ENCODE data around the gene SFRP2.
A peak's percentile ranks its signal among the peaks of the same experiment; 100 is the strongest.

The SFRP2 gene

DNA sequence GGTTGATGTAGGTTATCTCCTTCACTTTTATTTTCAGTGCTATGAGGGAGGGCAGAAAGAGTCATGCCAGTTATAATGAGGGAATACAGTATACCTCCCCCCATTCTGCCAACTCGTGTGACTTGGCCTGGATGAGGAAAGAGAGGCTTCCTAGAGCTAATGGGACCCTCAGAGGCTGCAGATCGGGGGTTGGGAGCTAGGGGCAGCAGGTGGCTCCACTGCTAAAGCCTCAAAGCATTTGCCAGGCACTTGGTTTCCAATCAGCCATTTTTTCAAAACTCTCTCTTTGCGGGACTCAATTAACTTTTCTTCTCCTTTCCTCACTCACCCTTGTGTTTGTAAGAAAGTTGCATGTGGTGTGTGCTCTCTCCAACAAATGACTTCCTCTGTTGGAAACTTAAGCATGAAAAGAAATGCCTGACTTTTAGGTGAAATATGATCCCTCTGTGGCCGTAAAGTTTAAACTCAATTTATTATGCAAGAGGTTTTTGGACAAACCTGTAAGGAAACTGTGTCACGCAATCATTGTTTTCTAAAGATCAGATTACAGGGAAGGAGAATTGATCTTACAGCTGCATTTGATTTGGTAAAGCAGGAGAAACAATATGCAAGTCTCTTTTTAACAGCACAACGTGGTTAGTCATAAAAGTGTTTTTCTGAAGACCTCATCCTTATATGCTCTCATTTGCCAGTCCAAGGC, 7.0 kb downstream of the SFRP2 start (continued):
- no peak for TF ChIP-seq ZNF473 (tag by site-specific recombination; IDR thresholded peaks at IDR 0.05)
- no peak for TF ChIP-seq ZFP69B (tag by site-specific recombination; IDR thresholded peaks at IDR 0.05)
- no peak for TF ChIP-seq ZNF701 (tag by site-specific recombination; IDR thresholded peaks at IDR 0.05)
- TF ChIP-seq ZNF138 (tag by site-specific recombination; IDR thresholded peaks at IDR 0.05; ENCODE audit: borderline replicate concordance) = no peak
- TF ChIP-seq ZNF558 (tag by site-specific recombination; IDR thresholded peaks at IDR 0.05) = peak; percentile 81; the same call in 1 of the 2 replicates
- TF ChIP-seq HOXD13 (CRISPR knock-in tag; IDR thresholded peaks at IDR 0.05; ENCODE audit: borderline replicate concordance) = no peak
- TF ChIP-seq ZNF114 (tag by site-specific recombination; IDR thresholded peaks at IDR 0.05) = no peak
- no peak; the same call in 1 of the 2 replicates for TF ChIP-seq TRIM28 (IDR thresholded peaks at IDR 0.05; ENCODE audit: borderline replicate concordance, low read length)
- TF ChIP-seq, protein P1, sequence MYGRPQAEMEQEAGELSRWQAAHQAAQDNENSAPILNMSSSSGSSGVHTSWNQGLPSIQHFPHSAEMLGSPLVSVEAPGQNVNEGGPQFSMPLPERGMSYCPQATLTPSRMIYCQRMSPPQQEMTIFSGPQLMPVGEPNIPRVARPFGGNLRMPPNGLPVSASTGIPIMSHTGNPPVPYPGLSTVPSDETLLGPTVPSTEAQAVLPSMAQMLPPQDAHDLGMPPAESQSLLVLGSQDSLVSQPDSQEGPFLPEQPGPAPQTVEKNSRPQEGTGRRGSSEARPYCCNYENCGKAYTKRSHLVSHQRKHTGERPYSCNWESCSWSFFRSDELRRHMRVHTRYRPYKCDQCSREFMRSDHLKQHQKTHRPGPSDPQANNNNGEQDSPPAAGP (tag by site-specific recombination; IDR thresholded peaks at IDR 0.05) = no peak
- no peak for TF ChIP-seq ZNF169 (tag by site-specific recombination; IDR thresholded peaks at IDR 0.05)
- TF ChIP-seq ZNF571 (tag by site-specific recombination; IDR thresholded peaks at IDR 0.05) = no peak
- no peak for TF ChIP-seq ZNF514 (tag by site-specific recombination; IDR thresholded peaks at IDR 0.05)
- no peak for TF ChIP-seq ZSCAN16 (tag by site-specific recombination; IDR thresholded peaks at IDR 0.05)
- TF ChIP-seq, protein P2, sequence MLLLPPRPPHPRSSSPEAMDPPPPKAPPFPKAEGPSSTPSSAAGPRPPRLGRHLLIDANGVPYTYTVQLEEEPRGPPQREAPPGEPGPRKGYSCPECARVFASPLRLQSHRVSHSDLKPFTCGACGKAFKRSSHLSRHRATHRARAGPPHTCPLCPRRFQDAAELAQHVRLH (tag by site-specific recombination; IDR thresholded peaks at IDR 0.05) = peak; percentile 30; the same call in 1 of the 2 replicates
- 0 out of 2 replicates have a peak, but pooled peaks have one; percentile 69 for TF ChIP-seq ZNF184 (tag by site-specific recombination; IDR thresholded peaks at IDR 0.05)
- no peak for TF ChIP-seq GLI4 (tag by site-specific recombination; IDR thresholded peaks at IDR 0.05)
- no peak for TF ChIP-seq ZFHX2 (tag by site-specific recombination; conservative IDR thresholded peaks at IDR 0.05)
- no peak for TF ChIP-seq ZNF785 (tag by site-specific recombination; IDR thresholded peaks at IDR 0.05)
- no peak for TF ChIP-seq ZNF529 (tag by site-specific recombination; IDR thresholded peaks at IDR 0.05; ENCODE audit: insufficient replicate concordance)
- no peak for TF ChIP-seq ZNF777 (tag by site-specific recombination; IDR thresholded peaks at IDR 0.05; ENCODE audit: borderline replicate concordance)
- TF ChIP-seq, protein P3, sequence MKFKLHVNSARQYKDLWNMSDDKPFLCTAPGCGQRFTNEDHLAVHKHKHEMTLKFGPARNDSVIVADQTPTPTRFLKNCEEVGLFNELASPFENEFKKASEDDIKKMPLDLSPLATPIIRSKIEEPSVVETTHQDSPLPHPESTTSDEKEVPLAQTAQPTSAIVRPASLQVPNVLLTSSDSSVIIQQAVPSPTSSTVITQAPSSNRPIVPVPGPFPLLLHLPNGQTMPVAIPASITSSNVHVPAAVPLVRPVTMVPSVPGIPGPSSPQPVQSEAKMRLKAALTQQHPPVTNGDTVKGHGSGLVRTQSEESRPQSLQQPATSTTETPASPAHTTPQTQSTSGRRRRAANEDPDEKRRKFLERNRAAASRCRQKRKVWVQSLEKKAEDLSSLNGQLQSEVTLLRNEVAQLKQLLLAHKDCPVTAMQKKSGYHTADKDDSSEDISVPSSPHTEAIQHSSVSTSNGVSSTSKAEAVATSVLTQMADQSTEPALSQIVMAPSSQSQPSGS (tag by site-specific recombination; IDR thresholded peaks at IDR 0.05; ENCODE audit: low read depth) = no peak
- peak; percentile 75; the same call in 1 of the 2 replicates for TF ChIP-seq ZBTB1 (tag by site-specific recombination; IDR thresholded peaks at IDR 0.05)
- TF ChIP-seq, protein P4, sequence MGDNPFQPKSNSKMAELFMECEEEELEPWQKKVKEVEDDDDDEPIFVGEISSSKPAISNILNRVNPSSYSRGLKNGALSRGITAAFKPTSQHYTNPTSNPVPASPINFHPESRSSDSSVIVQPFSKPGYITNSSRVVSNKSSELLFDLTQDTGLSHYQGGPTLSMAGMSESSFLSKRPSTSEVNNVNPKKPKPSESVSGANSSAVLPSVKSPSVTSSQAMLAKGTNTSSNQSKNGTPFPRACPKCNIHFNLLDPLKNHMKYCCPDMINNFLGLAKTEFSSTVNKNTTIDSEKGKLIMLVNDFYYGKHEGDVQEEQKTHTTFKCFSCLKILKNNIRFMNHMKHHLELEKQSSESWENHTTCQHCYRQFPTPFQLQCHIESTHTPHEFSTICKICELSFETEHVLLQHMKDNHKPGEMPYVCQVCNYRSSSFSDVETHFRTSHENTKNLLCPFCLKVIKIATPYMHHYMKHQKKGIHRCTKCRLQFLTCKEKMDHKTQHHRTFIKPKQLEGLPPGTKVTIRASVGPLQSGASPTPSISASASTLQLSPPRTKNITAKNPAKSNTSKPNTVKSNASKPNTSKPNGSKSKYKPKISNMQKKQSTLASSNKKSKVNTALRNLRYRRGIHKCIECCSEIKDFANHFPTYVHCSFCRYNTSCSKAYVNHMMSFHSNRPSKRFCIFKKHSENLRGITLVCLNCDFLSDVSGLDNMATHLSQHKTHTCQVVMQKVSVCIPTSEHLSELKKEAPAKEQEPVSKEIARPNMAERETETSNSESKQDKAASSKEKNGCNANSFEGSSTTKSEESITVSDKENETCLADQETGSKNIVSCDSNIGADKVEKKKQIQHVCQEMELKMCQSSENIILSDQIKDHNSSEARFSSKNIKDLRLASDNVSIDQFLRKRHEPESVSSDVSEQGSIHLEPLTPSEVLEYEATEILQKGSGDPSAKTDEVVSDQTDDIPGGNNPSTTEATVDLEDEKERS (tag by site-specific recombination; IDR thresholded peaks at IDR 0.05) = no peak
- TF ChIP-seq, protein P5, sequence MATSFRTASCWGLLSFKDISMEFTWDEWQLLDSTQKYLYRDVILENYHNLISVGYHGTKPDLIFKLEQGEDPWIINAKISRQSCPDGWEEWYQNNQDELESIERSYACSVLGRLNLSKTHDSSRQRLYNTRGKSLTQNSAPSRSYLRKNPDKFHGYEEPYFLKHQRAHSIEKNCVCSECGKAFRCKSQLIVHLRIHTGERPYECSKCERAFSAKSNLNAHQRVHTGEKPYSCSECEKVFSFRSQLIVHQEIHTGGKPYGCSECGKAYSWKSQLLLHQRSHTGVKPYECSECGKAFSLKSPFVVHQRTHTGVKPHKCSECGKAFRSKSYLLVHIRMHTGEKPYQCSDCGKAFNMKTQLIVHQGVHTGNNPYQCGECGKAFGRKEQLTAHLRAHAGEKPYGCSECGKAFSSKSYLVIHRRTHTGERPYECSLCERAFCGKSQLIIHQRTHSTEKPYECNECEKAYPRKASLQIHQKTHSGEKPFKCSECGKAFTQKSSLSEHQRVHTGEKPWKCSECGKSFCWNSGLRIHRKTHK (tag by site-specific recombination; IDR thresholded peaks at IDR 0.05) = no peak
